HepG2 (cell line): ENCODE data around the gene TMEM187. TPM values are rescaled to one million over a fixed set of nuclear protein-coding genes. Genes with fewer than 3 reads are reported as not detected.

ENCODE experiments used
- ARID5B ChIP-seq: IDR thresholded peaks from 2 replicates; pipeline ENCODE4 v1.4.0; 2020; ENCODE audit warnings: mild to moderate bottlenecking, missing genetic modification reagents
- HDAC2 ChIP-seq: sonication (generic); formaldehyde crosslinking; IDR thresholded peaks from 2 replicates; pipeline ENCODE4 v1.4.0; 2020; ENCODE audit warnings: missing genetic modification reagents
- JUND ChIP-seq: sonication (generic); formaldehyde crosslinking; IDR thresholded peaks from 2 replicates; pipeline ENCODE4 v1.8.0; 2022; ENCODE audit warnings: mild to moderate bottlenecking, missing genetic modification reagents
- SNAPC5 ChIP-seq: sonication (generic); formaldehyde crosslinking; IDR thresholded peaks from 2 replicates; pipeline ENCODE4 v1.8.1; 2023; ENCODE audit warnings: mild to moderate bottlenecking, missing genetic modification reagents, borderline replicate concordance
- TBX3 ChIP-seq: fragments of 450-650 bp; IDR thresholded peaks from 2 replicates; pipeline ENCODE4 v1.6.1; 2017; ENCODE audit warnings: antibody characterized with exemption, mild to moderate bottlenecking, inconsistent platforms, borderline replicate concordance
- TFAP4 ChIP-seq: sonication (generic); IDR thresholded peaks from 2 replicates; pipeline ENCODE4 v1.6.1; 2016; ENCODE audit warnings: low read depth, borderline replicate concordance
- USF2 ChIP-seq, 2 experiments: sonication (generic) in 1 of 2; formaldehyde crosslinking in 1 of 2; IDR thresholded peaks; 2 replicates each; pipeline versions ENCODE4 v1.5.1 to v1.6.1; 2011 to 2020; ENCODE audit warnings: borderline replicate concordance in 1 of 2, low read depth in 1 of 2, low read length in 1 of 2, mild to moderate bottlenecking in 1 of 2, missing genetic modification reagents in 1 of 2, moderate library complexity in 1 of 2
- ZNF143 ChIP-seq: sonication (generic); formaldehyde crosslinking; IDR thresholded peaks from 2 replicates; pipeline ENCODE4 v1.4.0; 2020; ENCODE audit warnings: missing genetic modification reagents
- ZNF18 ChIP-seq: sonication (generic); formaldehyde crosslinking; IDR thresholded peaks from 2 replicates; pipeline ENCODE4 v1.8.0; 2022; ENCODE audit warnings: mild to moderate bottlenecking, missing genetic modification reagents; ENCODE audit not compliant: insufficient replicate concordance
- ZNF318 ChIP-seq: sonication (generic); formaldehyde crosslinking; IDR thresholded peaks from 2 replicates; pipeline ENCODE4 v1.4.0; 2020; ENCODE audit warnings: mild to moderate bottlenecking, missing genetic modification reagents
- polyA plus RNA-seq, 8 experiments: library from polyadenylated mRNA; depleted of rRNA in 3 of 8; stranded (reverse) in 7 of 8; unstranded in 1 of 8; fragments of >200 nt; fragmentation: Illumina TruSeq in 4 of 8; extraction: Trizol in 4 of 8; gene quantifications; 2 replicates each; pipeline versions ENCODE4 v1.2.1 to v1.2.3, GENCODE V29; 2011 to 2016; ENCODE audit warnings: low read depth in 4 of 8, missing spikeins in 1 of 8, mixed read lengths in 1 of 8; ENCODE audit not compliant: insufficient read depth in 1 of 8
- total RNA-seq, 5 experiments: library from RNA; depleted of rRNA; stranded (reverse); fragments of >200 nt; fragmentation: Illumina TruSeq; extraction: Trizol; gene quantifications; 2 replicates each; pipeline ENCODE4 v1.2.3, GENCODE V29; 2016; ENCODE audit warnings: low read depth in 1 of 5

TMEM187 gene
- total and polyA plus RNA-seq, 2 of the 13 experiments (the other 11 are each of a cell fraction or from before 2014, with no cell fraction given) = 2.2 to 6.2 TPM

- TF ChIP-seq ARID5B (CRISPR knock-in tag) = 0 out of 2 replicates have a peak, but pooled peaks have one; percentile 22
- no peak for TF ChIP-seq ZNF143
- no peak for TF ChIP-seq JUND (CRISPR knock-in tag)
- TF ChIP-seq ZNF318 (CRISPR knock-in tag) = no peak
- no peak for TF ChIP-seq SNAPC5 (CRISPR knock-in tag)
- no peak for TF ChIP-seq ZNF18 (CRISPR knock-in tag)
- no peak for TF ChIP-seq USF2 (IDR thresholded peaks at IDR 0.05; ENCODE audit: low read depth, low read length)
- no peak for TF ChIP-seq USF2 (CRISPR knock-in tag; IDR thresholded peaks at IDR 0.05; ENCODE audit: borderline replicate concordance)
- peak; percentile 54; the same call in 1 of the 2 replicates for TF ChIP-seq TBX3
- TF ChIP-seq HDAC2 = peak; percentile 41; the same call in 1 of the 2 replicates
- TF ChIP-seq TFAP4 = no peak
These were observed 24.5 kb upstream of the TMEM187 start (continued) for GRCh38 chrX:153948002-153948466.
